ENCODE measurements around the gene COL15A1.
"Not testable (repeated sequence)": the region's sequence is repeated elsewhere in the genome, so short reads cannot be mapped to it uniquely, and the experiment has no call there.

Gene COL15A1

GRCh38 chr9:98900725-98901124 is 43.0 kb upstream of the COL15A1 start:
- no peak overlapping the region for H3K27ac ChIP-seq
- TF ChIP-seq CTCF (conservative IDR thresholded peaks at IDR 0.05) = no peak

GRCh38 chr9:98901843-98902242 is 41.9 kb upstream of the COL15A1 start:
- not testable (repeated sequence) for H3K27ac ChIP-seq

GRCh38 chr9:98902516-98902915 is 41.2 kb upstream of the COL15A1 start:
- TF ChIP-seq CTCF (conservative IDR thresholded peaks at IDR 0.05) = no peak
- H3K27ac ChIP-seq = no peak overlapping the region

- TF ChIP-seq CTCF (conservative IDR thresholded peaks at IDR 0.05) = no peak
- no peak overlapping the region for H3K27ac ChIP-seq
Observed at GRCh38 chr9:98902925-98903324, 40.8 kb upstream of the COL15A1 start.

- no peak for TF ChIP-seq CTCF (conservative IDR thresholded peaks at IDR 0.05)
- H3K27ac ChIP-seq = no peak overlapping the region
Observed at GRCh38 chr9:98903961-98904411, 39.7 kb upstream of the COL15A1 start.

- H3K27ac ChIP-seq = no peak overlapping the region
- no peak for TF ChIP-seq CTCF (conservative IDR thresholded peaks at IDR 0.05)
Observed at GRCh38 chr9:98905015-98905414, 38.7 kb upstream of the COL15A1 start.

GRCh38 chr9:98906273-98907040 is 37.2 kb upstream of the COL15A1 start:
- no peak for TF ChIP-seq CTCF (conservative IDR thresholded peaks at IDR 0.05)
- no peak overlapping the region for H3K27ac ChIP-seq

GRCh38 chr9:98907055-98907454 is 36.7 kb upstream of the COL15A1 start:
- TF ChIP-seq CTCF (conservative IDR thresholded peaks at IDR 0.05) = no peak
- no peak overlapping the region for H3K27ac ChIP-seq
